GM19025 (cell line): ENCODE results near the gene CHGA.

Experiments used
- ATAC-seq: cut with Tn5 transposase; IDR thresholded peaks from one replicate; pipeline ENCODE4 v1.9.1; 2021; ENCODE audit warnings: mild to moderate bottlenecking, low read depth, moderate library complexity; ENCODE audit not compliant: unreplicated experiment

Gene CHGA

GRCh38 chr14:92959189-92959531 is 36.2 kb downstream of the CHGA start:
- no peak for ATAC-seq

GRCh38 chr14:92959761-92960680 is 37.1 kb downstream of the CHGA start:
- ATAC-seq, result no peak

GRCh38 chr14:92960706-92961566 is 38.0 kb downstream of the CHGA start:
- no peak for ATAC-seq

GRCh38 chr14:92961567-92961855 is 38.6 kb downstream of the CHGA start:
- no peak for ATAC-seq

- ATAC-seq, result no peak
These were observed 39.3 kb downstream of the CHGA start for GRCh38 chr14:92962031-92962830.

GRCh38 chr14:92962831-92963095 is 39.8 kb downstream of the CHGA start:
- no peak for ATAC-seq

- ATAC-seq, result no peak
These were observed 40.6 kb downstream of the CHGA start for GRCh38 chr14:92963301-92964123.

GRCh38 chr14:92964124-92965109 is 41.5 kb downstream of the CHGA start:
- ATAC-seq, result no peak

- no peak for ATAC-seq
These were observed 42.3 kb downstream of the CHGA start for GRCh38 chr14:92965281-92965680.

- ATAC-seq, result no peak
These were observed 44.5 kb downstream of the CHGA start for GRCh38 chr14:92967346-92967926.

GRCh38 chr14:92968291-92969020 is 45.5 kb downstream of the CHGA start:
- ATAC-seq, result no peak

- ATAC-seq, result no peak
These were observed 46.5 kb downstream of the CHGA start for GRCh38 chr14:92969430-92969829.

- ATAC-seq, result no peak
These were observed 46.9 kb downstream of the CHGA start for GRCh38 chr14:92969871-92970270.

GRCh38 chr14:92970271-92970670 is 47.3 kb downstream of the CHGA start:
- no peak for ATAC-seq

GRCh38 chr14:92971601-92972180 is 48.7 kb downstream of the CHGA start:
- no peak for ATAC-seq

- ATAC-seq, result no peak
These were observed 50.4 kb downstream of the CHGA start for GRCh38 chr14:92973261-92973797.

GRCh38 chr14:92973798-92974372 is 50.9 kb downstream of the CHGA start:
- ATAC-seq, result no peak
